ENCODE measurements around the gene TNS3.

The TNS3 gene

GRCh38 chr7:47294556-47295222 is 287.2 kb downstream of the TNS3 start:
- DNase-seq = no peak

GRCh38 chr7:47293884-47294555 is 287.9 kb downstream of the TNS3 start:
- DNase-seq = no peak

- no peak for DNase-seq
Measured at GRCh38 chr7:47292832-47293309, 289.0 kb downstream of the TNS3 start.

GRCh38 chr7:47291461-47292081 is 290.3 kb downstream of the TNS3 start:
- DNase-seq = no peak

GRCh38 chr7:47290867-47291266 is 291.0 kb downstream of the TNS3 start:
- no peak for DNase-seq

- DNase-seq = no peak
Measured at GRCh38 chr7:47290466-47290865, 291.4 kb downstream of the TNS3 start.

GRCh38 chr7:47288060-47288459 is 293.9 kb downstream of the TNS3 start:
- no peak for DNase-seq

- no peak for DNase-seq
Measured at GRCh38 chr7:47285860-47286491, 295.9 kb downstream of the TNS3 start.

GRCh38 chr7:47284691-47285635 is 296.9 kb downstream of the TNS3 start:
- no peak for DNase-seq

GRCh38 chr7:47283497-47284131 is 298.3 kb downstream of the TNS3 start:
- no peak for DNase-seq

- no peak for DNase-seq
Measured at GRCh38 chr7:47282790-47283496, 299.0 kb downstream of the TNS3 start.

GRCh38 chr7:47281966-47282643 is 299.8 kb downstream of the TNS3 start:
- DNase-seq = no peak

- DNase-seq = no peak
Measured at GRCh38 chr7:47281161-47281560, 300.8 kb downstream of the TNS3 start.

- DNase-seq = no peak
Measured at GRCh38 chr7:47280114-47280513, 301.8 kb downstream of the TNS3 start.

- DNase-seq = no peak
Measured at GRCh38 chr7:47278043-47278442, 303.9 kb downstream of the TNS3 start.

- DNase-seq = no peak
Measured at GRCh38 chr7:47277321-47277781, 304.6 kb downstream of the TNS3 start.

GRCh38 chr7:47273974-47274766 is 307.7 kb downstream of the TNS3 start:
- DNase-seq = no peak

- no peak for DNase-seq
Measured at GRCh38 chr7:47273088-47273487, 308.8 kb downstream of the TNS3 start.

GRCh38 chr7:47271749-47272148 is 310.2 kb downstream of the TNS3 start:
- DNase-seq = no peak

Measured in activated gamma-delta T cell (primary cell).